IPS-15b (cell line): ENCODE results near the gene CHPF.

Source experiments
- H3K27me3 ChIP-seq: one replicate; pipeline ENCODE4 v1.6.1; 2013; ENCODE audit warnings: low read length; ENCODE audit not compliant: control insufficient read depth, insufficient read depth
- H3K36me3 ChIP-seq: one replicate; pipeline ENCODE4 v1.6.1; 2013; ENCODE audit warnings: low read length; ENCODE audit not compliant: control insufficient read depth, insufficient read depth
- H3K4me1 ChIP-seq: one replicate; pipeline ENCODE4 v1.6.1; 2013; ENCODE audit warnings: mild to moderate bottlenecking, low read length; ENCODE audit not compliant: control insufficient read depth, insufficient read depth
- H3K4me3 ChIP-seq: one replicate; pipeline ENCODE4 v1.5.1; 2013; ENCODE audit warnings: low read depth, low read length
- H3K9ac ChIP-seq: one replicate; pipeline ENCODE4 v1.6.1; 2013; ENCODE audit warnings: low read depth, mild to moderate bottlenecking, low read length
- H3K9me3 ChIP-seq: one replicate; pipeline ENCODE4 v1.6.1; 2013; ENCODE audit warnings: mild to moderate bottlenecking, low read length; ENCODE audit not compliant: control insufficient read depth, insufficient read depth

Gene CHPF

DNA sequence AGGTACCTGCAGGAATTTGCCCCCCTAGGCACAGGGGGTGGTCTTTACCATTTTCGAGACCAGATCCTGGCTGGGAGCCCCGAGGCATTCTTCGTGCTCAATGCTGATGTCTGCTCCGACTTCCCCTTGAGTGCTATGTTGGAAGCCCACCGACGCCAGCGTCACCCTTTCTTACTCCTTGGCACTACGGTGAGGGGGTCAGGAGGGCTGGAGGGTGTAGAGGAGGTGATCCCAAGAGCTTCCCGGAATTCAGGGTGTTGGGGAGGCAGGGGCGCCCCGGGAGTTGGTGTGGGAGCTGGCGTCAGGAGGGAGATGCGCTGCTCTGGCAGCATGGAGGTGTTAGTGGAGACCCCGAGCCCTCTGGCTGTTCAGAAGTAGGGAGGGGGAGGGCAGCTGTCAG lies 41.8 kb downstream of the CHPF start:
- Histone ChIP-seq H3K4me1 (peaks cover 20% of the 10 kb centered on the region), H3K9me3 (no peaks in the 10 kb centered on the region), H3K27me3 (peaks cover 9% of the 10 kb centered on the region), H3K36me3 (peaks cover 29% of the 10 kb centered on the region), H3K4me3 (no peak overlapping the region), H3K9ac (no peak overlapping the region)

DNA sequence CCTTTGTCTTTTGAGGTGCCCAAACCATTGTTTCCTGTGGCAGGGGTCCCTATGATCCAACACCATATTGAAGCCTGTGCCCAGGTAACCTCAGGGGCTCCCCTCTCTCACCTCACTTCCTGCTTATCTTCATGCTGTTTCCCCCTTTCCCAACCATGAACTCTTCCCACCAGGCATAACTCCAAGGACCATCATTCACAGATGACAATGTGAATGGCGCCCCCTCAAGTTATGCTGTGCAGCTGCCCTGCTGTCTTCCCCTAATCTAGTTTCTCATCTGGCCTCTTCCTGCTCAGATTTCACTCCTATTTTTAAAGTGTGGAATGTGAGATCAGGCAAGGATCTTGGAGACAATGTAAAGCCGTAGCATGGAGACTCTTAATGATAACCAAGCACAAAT lies 43.5 kb downstream of the CHPF start:
- H3K9ac ChIP-seq: no peak overlapping the region

DNA sequence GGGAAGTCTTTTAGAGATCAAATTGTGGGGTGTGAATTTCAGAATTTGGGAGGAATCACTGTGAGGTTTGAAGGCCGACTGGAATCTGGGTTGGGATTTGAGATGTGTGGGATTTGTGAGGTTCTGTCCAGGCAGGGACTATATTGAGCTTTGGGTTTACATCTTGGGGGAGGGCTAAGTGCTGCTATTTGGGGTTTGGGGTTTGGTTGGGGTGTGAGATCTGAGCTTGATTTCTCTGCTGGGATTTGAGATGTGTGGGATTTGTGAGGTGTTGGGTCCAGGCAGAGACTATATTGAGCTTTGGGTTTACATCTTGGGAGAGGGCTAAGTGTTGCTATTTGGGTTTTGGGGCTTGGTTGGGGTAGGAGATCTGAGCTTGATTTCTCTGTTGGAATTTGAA lies 44.1 kb downstream of the CHPF start:
- Histone ChIP-seq H3K4me1 (peaks cover 15% of the 10 kb centered on the region), H3K9me3 (no peaks in the 10 kb centered on the region), H3K36me3 (peaks cover 17% of the 10 kb centered on the region), H3K9ac (no peak overlapping the region), H3K27me3 (peaks cover 30% of the 10 kb centered on the region), H3K4me3 (peak overlapping the region; percentile 78)

More for the DNA sequence above, 43.5 kb downstream of the CHPF start:
- Histone ChIP-seq H3K4me1 (peaks cover 14% of the 10 kb centered on the region), H3K27me3 (peaks cover 24% of the 10 kb centered on the region), H3K9me3 (no peaks in the 10 kb centered on the region), H3K36me3 (peaks cover 17% of the 10 kb centered on the region), H3K4me3 (peak overlapping the region; percentile 78)

DNA sequence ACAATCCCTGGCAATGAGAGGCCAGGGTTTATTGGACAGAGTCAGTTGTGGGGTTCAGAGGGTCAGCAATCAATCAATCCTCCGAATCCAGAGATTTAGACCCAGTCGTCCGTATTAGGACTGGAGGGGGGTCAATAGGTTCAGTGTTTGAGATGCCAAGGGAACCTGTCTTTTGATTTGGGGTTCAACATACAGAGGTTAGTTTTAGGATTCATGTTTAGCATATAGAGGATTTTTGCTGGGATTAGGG lies 44.6 kb downstream of the CHPF start:
- Histone ChIP-seq H3K4me1 (peaks cover 15% of the 10 kb centered on the region), H3K9ac (peak overlapping the region; percentile 93), H3K9me3 (no peaks in the 10 kb centered on the region)

DNA sequence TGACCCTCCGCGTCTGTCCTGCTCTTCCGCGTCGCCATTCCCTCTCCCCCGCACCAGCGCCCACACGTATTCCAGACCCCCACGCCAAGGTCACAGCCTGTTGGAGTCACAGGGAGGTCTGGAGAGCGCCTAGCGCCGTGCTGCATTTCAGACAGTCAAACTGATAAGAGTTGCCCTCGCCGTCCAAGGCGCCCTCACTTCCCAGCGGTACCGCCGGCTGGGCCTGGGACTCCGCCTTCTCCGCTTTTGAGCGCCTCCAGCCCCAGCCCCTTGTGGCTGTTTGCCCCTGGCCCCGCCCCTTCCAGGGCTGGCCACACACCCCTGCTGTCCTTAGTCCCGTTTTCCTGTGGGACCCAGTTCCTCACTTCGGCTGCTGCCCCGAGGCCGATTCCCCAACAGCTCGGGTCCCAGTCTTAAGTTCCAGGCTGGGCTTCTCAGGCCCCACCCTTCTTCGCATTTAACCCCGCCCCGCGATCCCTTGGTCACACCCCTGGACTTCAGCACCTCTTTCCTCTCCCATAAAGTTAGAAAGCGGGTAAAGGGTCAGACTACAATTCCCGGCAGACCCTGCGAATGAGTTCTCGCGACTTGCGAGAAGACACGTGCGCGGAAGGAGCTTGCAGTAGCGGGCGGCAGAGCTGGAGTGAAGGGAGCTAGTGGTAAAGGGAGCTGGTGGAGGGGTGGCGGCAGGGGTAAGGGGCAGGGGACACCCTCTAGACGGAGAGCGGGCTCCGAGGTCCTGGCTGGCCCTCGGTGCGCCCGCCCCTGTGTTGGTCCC lies 45.1 kb downstream of the CHPF start, which contains the start of gene GMPPA:
TSS of gene GMPPA (plus strand) at position 612 of the 778 bp plus-strand sequence. CDS start 1,085 bp downstream, outside the sequence.
- Histone ChIP-seq H3K36me3 (peaks cover 6% of the 10 kb centered on the region), H3K9me3 (no peaks in the 10 kb centered on the region), H3K4me3 (peak within 1 kb of the TSS; percentile 78), H3K9ac (peak within 1 kb of the TSS; percentile 93), H3K27me3 (peaks cover 41% of the 10 kb centered on the region), H3K4me1 (peaks cover 15% of the 10 kb centered on the region)

More for the DNA sequence above, 44.6 kb downstream of the CHPF start:
- peaks cover 12% of the 10 kb centered on the region for H3K36me3 ChIP-seq
- H3K27me3 ChIP-seq: peaks cover 36% of the 10 kb centered on the region
- peak overlapping the region; percentile 78 for H3K4me3 ChIP-seq

DNA sequence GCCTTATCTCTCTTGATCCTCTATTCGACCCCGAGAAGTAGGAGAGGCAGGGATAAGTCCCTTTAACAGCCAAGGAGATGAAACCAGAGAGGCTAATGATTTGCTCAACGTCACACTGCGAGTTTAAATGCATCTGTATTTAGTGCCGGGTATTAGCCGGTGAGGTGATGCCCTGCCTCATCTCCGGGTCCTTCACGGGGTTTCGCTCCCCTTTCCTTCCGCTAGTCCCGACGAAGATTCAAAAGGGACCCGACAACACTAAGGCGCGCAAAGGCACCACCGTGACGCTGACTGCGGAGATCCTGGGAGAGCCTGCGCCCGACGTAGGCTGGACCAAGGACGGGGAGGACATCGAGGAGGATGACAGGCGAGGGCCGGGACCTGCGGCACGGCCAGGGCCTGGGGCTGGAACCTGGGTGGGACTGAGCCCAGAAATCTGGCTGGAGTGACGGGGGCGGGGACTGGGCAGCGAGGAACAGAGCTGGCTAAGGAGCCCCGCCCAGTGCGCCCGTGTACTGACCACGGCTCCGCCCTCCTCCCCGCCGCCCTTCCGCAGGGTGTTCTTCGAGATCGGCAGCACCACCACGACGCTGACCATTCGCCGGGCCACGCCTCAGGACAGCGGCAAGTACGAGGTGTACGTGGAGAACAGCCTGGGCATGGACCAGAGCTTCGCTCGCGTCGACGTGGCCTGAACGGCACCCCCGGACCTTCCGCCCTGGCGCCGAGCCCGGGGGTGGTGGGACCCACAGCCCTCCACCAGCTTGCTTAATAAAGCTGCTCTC lies 45.9 kb downstream of the CHPF start:
- Histone ChIP-seq H3K4me1 (peaks cover 15% of the 10 kb centered on the region), H3K27me3 (peaks cover 45% of the 10 kb centered on the region), H3K9ac (no peak overlapping the region), H3K9me3 (no peaks in the 10 kb centered on the region), H3K36me3 (peaks cover 3% of the 10 kb centered on the region), H3K4me3 (peak overlapping the region; percentile 78)

DNA sequence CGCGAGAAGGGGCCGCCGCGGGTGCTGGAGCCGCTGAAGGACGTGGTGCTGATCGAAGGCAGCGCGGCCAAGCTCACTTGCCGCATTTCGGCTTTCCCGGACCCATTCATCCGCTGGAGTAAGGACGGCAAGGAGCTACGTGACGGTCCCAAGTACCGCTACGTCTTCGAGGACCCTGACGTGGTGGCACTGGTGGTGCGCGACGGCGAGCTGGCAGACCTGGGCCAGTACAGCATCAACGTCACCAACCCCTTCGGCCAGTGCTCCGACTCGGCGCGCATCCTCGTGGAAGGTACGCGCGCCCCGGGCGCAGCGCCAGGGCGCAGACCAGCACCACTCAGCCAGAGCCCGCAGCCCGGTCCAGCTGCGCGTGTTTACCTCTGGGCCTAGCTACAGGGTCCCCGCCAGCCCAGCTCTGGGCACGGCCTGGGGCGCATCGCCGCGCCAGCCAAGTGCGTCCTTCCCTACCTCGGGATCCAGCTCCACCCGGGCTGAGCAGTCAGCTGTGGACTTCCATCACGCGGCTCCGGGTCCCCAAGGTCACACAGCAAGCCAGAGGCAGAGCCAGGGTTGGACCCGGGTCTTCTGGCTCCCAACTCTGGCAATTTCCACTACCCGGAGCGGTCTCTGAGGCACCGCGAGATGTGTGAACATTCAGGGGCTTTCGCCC lies 46.6 kb downstream of the CHPF start:
- Histone ChIP-seq H3K36me3 (no peaks in the 10 kb centered on the region), H3K27me3 (peaks cover 45% of the 10 kb centered on the region), H3K4me1 (peaks cover 15% of the 10 kb centered on the region), H3K9ac (no peak overlapping the region), H3K4me3 (peak overlapping the region; percentile 78), H3K9me3 (no peaks in the 10 kb centered on the region)

DNA sequence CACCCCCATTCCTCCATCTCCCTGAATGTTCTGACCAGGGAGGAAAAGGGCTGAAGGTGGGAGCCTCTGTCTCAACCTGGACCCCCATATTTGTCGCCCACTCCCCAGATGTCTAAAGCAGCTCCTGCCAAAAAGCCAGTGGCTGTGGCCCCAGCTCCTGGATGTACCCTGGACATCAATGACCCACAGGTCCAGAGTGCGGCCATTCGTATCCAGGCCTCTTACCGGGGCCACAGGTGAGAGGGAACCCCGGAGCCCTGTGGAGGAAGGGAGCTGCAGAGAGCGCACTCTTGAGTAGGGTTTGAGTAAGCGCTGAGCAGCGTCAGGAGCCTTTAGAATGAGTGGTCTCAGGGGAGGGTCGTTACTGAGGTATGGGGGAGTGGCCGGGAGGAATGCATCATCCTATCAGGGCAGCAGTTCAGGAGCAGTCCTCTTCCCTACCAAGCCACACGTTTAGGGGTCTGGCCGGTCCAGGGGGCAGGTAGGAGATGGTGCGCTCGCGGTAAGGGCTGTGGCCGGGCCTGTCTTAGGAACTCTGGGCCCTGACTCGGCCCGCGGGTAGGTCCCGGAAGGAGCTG lies 47.3 kb downstream of the CHPF start:
- H3K9me3 ChIP-seq: no peaks in the 10 kb centered on the region
- H3K27me3 ChIP-seq: peaks cover 45% of the 10 kb centered on the region

DNA sequence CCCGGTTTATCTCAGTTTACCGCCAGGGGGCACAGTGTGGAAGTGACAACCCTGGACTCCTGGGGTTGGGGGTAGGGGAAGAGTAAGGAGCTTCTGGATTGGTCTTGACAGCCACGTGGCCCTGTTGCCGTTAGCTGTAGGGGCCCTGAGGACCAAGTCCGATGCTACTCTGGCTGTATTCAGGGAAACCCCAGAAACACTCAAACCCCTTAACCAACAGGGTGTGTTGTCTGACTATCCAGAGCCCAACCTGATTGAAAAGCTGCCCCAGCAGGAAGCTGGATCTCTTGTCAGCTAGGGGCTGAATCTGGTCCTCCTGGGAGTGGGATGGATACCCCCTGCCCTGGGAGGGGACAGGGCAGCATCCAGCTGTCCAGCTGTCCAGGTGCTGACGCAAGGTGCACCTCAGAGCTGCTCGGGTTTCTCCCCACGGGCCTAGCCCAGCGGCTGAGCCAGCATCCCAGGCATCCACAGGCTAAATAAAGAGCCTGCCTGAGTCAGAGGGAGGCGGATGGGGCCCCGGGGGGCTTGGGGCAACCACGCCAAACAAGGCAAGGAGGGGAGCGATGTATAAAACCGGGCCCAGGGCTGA lies 48.0 kb downstream of the CHPF start:
- Histone ChIP-seq H3K4me1 (peaks cover 15% of the 10 kb centered on the region), H3K4me3 (peak overlapping the region; percentile 22), H3K27me3 (peaks cover 45% of the 10 kb centered on the region), H3K9me3 (no peaks in the 10 kb centered on the region), H3K9ac (no peak overlapping the region), H3K36me3 (no peaks in the 10 kb centered on the region)

More for the DNA sequence above, 47.3 kb downstream of the CHPF start:
- H3K9ac ChIP-seq: no peak overlapping the region
- H3K4me3 ChIP-seq: peak overlapping the region; percentile 78
- H3K36me3 ChIP-seq: no peaks in the 10 kb centered on the region
- peaks cover 15% of the 10 kb centered on the region for H3K4me1 ChIP-seq

DNA sequence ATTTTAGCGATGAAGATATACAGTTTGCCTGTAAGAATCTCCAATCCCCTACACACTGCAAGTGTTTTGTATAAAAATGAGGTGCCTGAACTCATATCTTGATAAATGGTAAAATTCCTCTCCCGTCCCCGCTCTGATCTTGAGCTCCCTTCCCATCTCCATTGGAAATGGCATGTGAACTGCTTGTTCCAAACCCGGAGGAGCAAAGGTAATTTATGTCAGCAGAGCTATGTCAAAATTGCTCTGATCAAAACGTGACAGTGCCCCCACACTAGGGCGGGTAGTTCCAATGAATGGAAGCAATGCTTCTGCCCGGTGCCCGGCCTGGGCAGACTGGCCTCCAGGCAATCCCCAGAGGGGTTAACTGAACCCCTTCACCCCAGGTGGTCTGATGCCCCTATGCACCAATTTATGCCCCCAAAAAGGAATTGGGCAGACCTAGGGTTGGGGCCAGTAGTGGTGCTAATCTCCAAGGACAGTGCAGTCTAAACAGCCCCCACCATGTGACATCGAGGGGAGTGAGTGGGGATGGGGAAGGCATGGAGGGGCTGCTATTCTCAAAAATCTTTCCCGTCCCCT lies 48.6 kb downstream of the CHPF start:
- peaks cover 45% of the 10 kb centered on the region for H3K27me3 ChIP-seq
- H3K36me3 ChIP-seq: no peaks in the 10 kb centered on the region
- H3K9ac ChIP-seq: no peak overlapping the region
- no peak overlapping the region for H3K4me3 ChIP-seq
- no peaks in the 10 kb centered on the region for H3K9me3 ChIP-seq
- peaks cover 10% of the 10 kb centered on the region for H3K4me1 ChIP-seq

DNA sequence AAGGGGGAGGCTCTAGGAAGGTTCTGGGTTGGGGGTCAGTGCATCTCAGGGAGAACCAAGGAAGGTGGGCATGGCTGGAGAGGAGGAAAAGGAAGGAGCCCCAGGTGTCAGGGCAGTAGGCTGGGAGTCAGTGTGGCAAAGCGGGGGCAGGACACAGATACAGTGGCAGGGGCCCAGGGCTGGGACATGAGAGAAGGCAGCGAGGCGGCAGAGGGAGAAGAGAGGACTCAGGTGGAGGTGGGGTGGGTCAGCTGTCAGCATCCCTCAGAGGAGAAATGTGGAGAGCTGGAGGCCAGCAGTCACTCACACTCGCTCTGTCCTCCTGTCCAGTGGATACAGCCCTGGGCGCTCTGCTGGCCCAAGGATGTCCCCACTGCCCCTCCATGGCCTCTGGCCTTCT lies 50.5 kb downstream of the CHPF start:
- Histone ChIP-seq H3K36me3 (peaks cover 2% of the 10 kb centered on the region), H3K4me1 (peaks cover 2% of the 10 kb centered on the region), H3K4me3 (no peak overlapping the region), H3K9me3 (no peaks in the 10 kb centered on the region), H3K27me3 (peaks cover 45% of the 10 kb centered on the region), H3K9ac (no peak overlapping the region)
